ENCODE measurements around the gene NSMCE3. TPM values are rescaled to one million over a fixed set of nuclear protein-coding genes. Genes with fewer than 3 reads are reported as not detected.

NSMCE3 gene
- total and polyA plus RNA-seq, 9 of the 15 experiments (the other 6 are each of a cell fraction or from before 2014, with no cell fraction given): 0.92 to 8.4 (median 5.4) TPM

GRCh38 chr15:29285386-29285785, 15.8 kb upstream of the NSMCE3 start (continued):
- no peak for TF ChIP-seq THRB (CRISPR knock-in tag; conservative IDR thresholded peaks at IDR 0.05)

DNA sequence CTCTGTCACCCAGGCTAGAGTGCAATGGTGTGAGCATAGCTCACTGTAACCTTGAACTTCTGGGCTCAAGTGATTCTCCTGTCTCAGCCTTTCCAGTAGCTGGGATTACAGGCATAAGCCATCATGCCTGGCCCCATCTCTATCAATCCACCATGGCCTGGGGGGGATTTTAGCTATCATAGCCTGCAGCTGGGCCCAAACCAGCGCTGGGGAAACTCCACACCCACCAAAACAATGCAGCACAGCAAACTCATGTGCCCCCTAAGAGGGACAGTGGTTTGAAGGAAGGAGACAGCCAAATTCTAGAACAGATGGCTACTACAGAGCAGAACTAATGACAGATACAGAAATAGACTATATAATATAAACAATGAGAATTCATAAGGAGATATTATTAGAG, 13.8 kb upstream of the NSMCE3 start:
- POLR2A ChIA-PET: interaction anchor here (0.7 kb wide), 1 partner anchor 405 kb away, joined by 4 read pairs; no protein-coding TSS in a partner anchor
- intact Hi-C loops (cut with micrococcal nuclease): no loop called here
- no peaks in the 10 kb centered on the region for H3K4me1 ChIP-seq (replicated peaks in 1 of 2; ENCODE audit: control insufficient read depth in 2 of 2, insufficient read depth in 2 of 2, low read length in 2 of 2)
- TF ChIP-seq TRIM24 (IDR thresholded peaks at IDR 0.05) (no peak), ADNP (tag; IDR thresholded peaks at IDR 0.05) (no peak), CREB5 (CRISPR knock-in tag; IDR thresholded peaks at IDR 0.05) (no peak), FOXA3 (CRISPR knock-in tag; conservative IDR thresholded peaks at IDR 0.05 in 1 of 2, IDR thresholded peaks at IDR 0.05 in 1 of 2) (no peak), GATA2 (CRISPR knock-in tag; IDR thresholded peaks at IDR 0.05) (no peak), GATAD2B (IDR thresholded peaks at IDR 0.05; ENCODE audit: borderline replicate concordance) (no peak), NCOA6 (IDR thresholded peaks at IDR 0.05) (no peak), ZNF263 (CRISPR knock-in tag; IDR thresholded peaks at IDR 0.05; ENCODE audit: borderline replicate concordance) (no peak), RB1 (IDR thresholded peaks at IDR 0.05; ENCODE audit: low read depth) (no peak), ZNF551 (CRISPR knock-in tag; IDR thresholded peaks at IDR 0.05) (no peak), PRPF4 (IDR thresholded peaks at IDR 0.05; ENCODE audit: insufficient read depth, low read depth, low read length, poor library complexity, severe bottlenecking) (no peak), BRF1 (IDR thresholded peaks at IDR 0.05; ENCODE audit: borderline replicate concordance, extremely low read depth, insufficient read length) (no peak)

More for the DNA sequence above, 13.8 kb upstream of the NSMCE3 start:
- no peak for ATAC-seq
- BruUV-seq (replicated peaks): no TSS peak
- no peak for DNase-seq (ENCODE audit: extremely low read depth in 1 of 4, low spot score in 3 of 4)
- Histone ChIP-seq H3K27ac (ENCODE audit: extremely low read depth, low read depth, low read length) (no peak overlapping the region), H3K4me2 (ENCODE audit: insufficient read depth, low read length) (no peak overlapping the region), H3K27me3 (ENCODE audit: control insufficient read depth in 2 of 2, insufficient read depth in 2 of 2, low read length in 2 of 2) (peaks cover 24 to 33% of the 10 kb centered on the region in 2 experiments), H2AFZ (ENCODE audit: low read depth, low read length) (no peak overlapping the region), H3K36me3 (ENCODE audit: control insufficient read depth, insufficient read depth, low read length) (no peaks in the 10 kb centered on the region), H3K9me3 (replicated peaks; ENCODE audit: control insufficient read depth, insufficient read depth, low read depth, low read length) (no peaks in the 10 kb centered on the region), H3K79me2 (ENCODE audit: control insufficient read depth, insufficient read depth, low read length) (no peaks in the 10 kb centered on the region), H3K9me1 (ENCODE audit: control insufficient read depth, insufficient read depth, low read length) (no peaks in the 10 kb centered on the region), H4K20me1 (replicated peaks; ENCODE audit: control insufficient read depth, insufficient read depth, low read length) (no peaks in the 10 kb centered on the region), H3K4me3 (no peak overlapping the region), H3K9ac (ENCODE audit: insufficient read depth in 1 of 2, low read depth in 2 of 2, low read length in 2 of 2) (no peak overlapping the region)
- no peak for FAIRE-seq
- CTCF ChIA-PET (ENCODE audit: low intra/inter-chr PET ratio): no interaction called here
- 0% methylated on average over 1 of the region's 1 CpG for WGBS (ENCODE audit: insufficient coverage, low coverage, missing lambda C conversion rate)
- in situ Hi-C loops (cut with MboI): no loop called here

Data from K562 (cell line).